HCT116 (cell line): ENCODE measurements around the gene CELSR3. TPM values are rescaled to one million over a fixed set of nuclear protein-coding genes. Genes with fewer than 3 reads are reported as not detected.

Source experiments
- ATAC-seq: fragments of 200-7000 bp; cut with Tn5 transposase; 2 replicates; pipeline ENCODE4 v1.9.1; 2020; ENCODE audit warnings: mild to moderate bottlenecking, moderate library complexity
- BruUV-seq: library from RNA; stranded (reverse); fragments of 400-500 nt; replicated peaks from 2 replicates; lab custom pipeline; 2021; lab: Mats Ljungman, UMichigan
- CTCF ChIA-PET: fragments of 300-600 bp; sonication (Branson Sonifier 250); formaldehyde crosslinking; loops from one replicate; lab custom pipeline; 2021; ENCODE audit warnings: antibody characterized with exemption; lab: Charles Lee
- POLR2A ChIA-PET: fragments of 300-600, 350-600 bp; sonication (Branson Sonifier 250); formaldehyde crosslinking; loops from one replicate; lab custom pipeline; 2021; ENCODE audit warnings: antibody characterized with exemption; lab: Charles Lee
- RAD21 ChIA-PET, 2 experiments: fragments of 300-600 bp; sonication (Branson Sonifier 250); formaldehyde crosslinking; loops; one replicate each; lab custom pipeline; 2023; ENCODE audit warnings: low total read pairs in 2 of 2; ENCODE audit not compliant: uncharacterized antibody in 2 of 2, unreplicated experiment in 2 of 2, low non-redundant PET in 1 of 2; lab: Charles Lee
- DNase-seq: peaks from one replicate; pipeline ENCODE4 v3.0.0-alpha.2; 2010; ENCODE audit warnings: low read depth, low spot score
- H2AFZ ChIP-seq: fragments of 200-600 bp; shearing (Covaris generic), sonication (generic); 2 replicates; pipeline ENCODE4 v1.6.1; 2017; ENCODE audit warnings: low read depth, mixed run types, mixed read lengths, antibody characterized with exemption, low read length; ENCODE audit not compliant: poor library complexity, severe bottlenecking
- H3K27ac ChIP-seq: 2 replicates; pipeline ENCODE4 v1.5.1; 2012; ENCODE audit warnings: low read depth, low read length
- H3K27me3 ChIP-seq: fragments of 200-600 bp; sonication (generic); 2 replicates; pipeline ENCODE4 v1.6.1; 2016; ENCODE audit warnings: mixed run types, low read length, mixed read lengths; ENCODE audit not compliant: insufficient read depth
- H3K36me3 ChIP-seq, 2 experiments: fragments of 200-500 bp in 1 of 2; fragments of 200-600 bp in 1 of 2; sonication (Bioruptor generic) in 1 of 2; sonication (generic) in 1 of 2; 2 replicates each; pipeline versions ENCODE4 v1.5.1 to v1.6.1; 2014 to 2016; ENCODE audit warnings: low read length in 2 of 2, inconsistent platforms in 1 of 2, mixed read lengths in 1 of 2, mixed run types in 1 of 2; ENCODE audit not compliant: insufficient read depth in 2 of 2, control insufficient read depth in 1 of 2
- H3K4me1 ChIP-seq, 2 experiments: fragments of 200-600 bp in 1 of 2; sonication (generic) in 1 of 2; 2 replicates each; pipeline versions ENCODE4 v1.5.1 to v1.6.1; 2012 to 2017; ENCODE audit warnings: low read length in 2 of 2, inconsistent platforms in 1 of 2, mild to moderate bottlenecking in 1 of 2, mixed read lengths in 1 of 2, mixed run types in 1 of 2, moderate library complexity in 1 of 2; ENCODE audit not compliant: insufficient read depth in 2 of 2, control insufficient read depth in 1 of 2
- H3K4me2 ChIP-seq: fragments of 200-600 bp; sonication (generic); 2 replicates; pipeline ENCODE4 v1.6.1; 2017; ENCODE audit warnings: mixed run types, low read length, mixed read lengths
- H3K4me3 ChIP-seq, 2 experiments: fragments of 200-600 bp in 1 of 2; sonication (generic) in 1 of 2; replicated peaks in 1 of 2; 2 replicates each; pipeline ENCODE4 v1.5.1; 2011 to 2016; ENCODE audit warnings: low read length in 2 of 2, control low read depth in 1 of 2, low read depth in 1 of 2, mild to moderate bottlenecking in 1 of 2, mixed read lengths in 1 of 2, mixed run types in 1 of 2
- H3K79me2 ChIP-seq: fragments of 200-600 bp; sonication (generic); 2 replicates; pipeline ENCODE4 v1.6.1; 2017; ENCODE audit warnings: mild to moderate bottlenecking, mixed run types, low read length, moderate library complexity, mixed read lengths; ENCODE audit not compliant: insufficient read depth
- H3K9ac ChIP-seq: fragments of 200-600 bp; sonication (generic); 2 replicates; pipeline ENCODE4 v1.6.1; 2016; ENCODE audit warnings: low read length, mixed read lengths
- H3K9me2 ChIP-seq: fragments of 200-600 bp; sonication (generic), shearing (Covaris generic); 2 replicates; pipeline ENCODE4 v1.6.1; 2017; ENCODE audit warnings: mixed run types, mild to moderate bottlenecking, moderate library complexity; ENCODE audit not compliant: insufficient read depth
- H3K9me3 ChIP-seq, 2 experiments: fragments of 200-500 bp in 1 of 2; fragments of 200-600 bp in 1 of 2; sonication (Bioruptor generic) in 1 of 2; sonication (generic) in 1 of 2; 2 replicates each; pipeline ENCODE4 v1.6.1; 2014 to 2017; ENCODE audit warnings: low read length in 2 of 2, mixed read lengths in 2 of 2, inconsistent platforms in 1 of 2, low read depth in 1 of 2, mild to moderate bottlenecking in 1 of 2, mixed run types in 1 of 2, moderate library complexity in 1 of 2; ENCODE audit not compliant: control insufficient read depth in 1 of 2, insufficient read depth in 1 of 2
- H4K20me1 ChIP-seq: fragments of 200-600 bp; sonication (generic), shearing (Covaris generic); 2 replicates; pipeline ENCODE4 v1.6.1; 2017; ENCODE audit warnings: mixed run types, mild to moderate bottlenecking, moderate library complexity; ENCODE audit not compliant: insufficient read depth
- ATF3 ChIP-seq: IDR thresholded peaks from 2 replicates; pipeline ENCODE4 v1.6.1; 2012
- CBX3 ChIP-seq: IDR thresholded peaks from 2 replicates; pipeline ENCODE4 v1.6.1; 2012; ENCODE audit warnings: low read depth
- CEBPB ChIP-seq: IDR thresholded peaks from 2 replicates; pipeline ENCODE4 v1.6.1; 2012; ENCODE audit warnings: low read depth
- CTCF ChIP-seq, 3 experiments: fragments of 200-600 bp in 1 of 3; sonication (generic) in 1 of 3; IDR thresholded peaks in 2 of 3; conservative IDR thresholded peaks in 1 of 3; 2 replicates each; pipeline ENCODE4 v1.5.1; 2012 to 2017; ENCODE audit warnings: low read depth in 2 of 3, low read length in 2 of 3, antibody characterized with exemption in 1 of 3, borderline replicate concordance in 1 of 3, control low read depth in 1 of 3, mild to moderate bottlenecking in 1 of 3, mixed read lengths in 1 of 3, mixed run types in 1 of 3, moderate library complexity in 1 of 3; ENCODE audit not compliant: insufficient read depth in 1 of 3
- EZH2phosphoT487 ChIP-seq: fragments of 200-600 bp; IDR thresholded peaks from 2 replicates; pipeline ENCODE4 v1.6.1; 2018; ENCODE audit warnings: antibody characterized with exemption, borderline replicate concordance
- FOSL1 ChIP-seq: IDR thresholded peaks from 2 replicates; pipeline ENCODE4 v1.6.1; 2012; ENCODE audit warnings: low read depth
- JUND ChIP-seq: IDR thresholded peaks from 2 replicates; pipeline ENCODE4 v1.6.1; 2012
- POLR2A ChIP-seq: IDR thresholded peaks from 2 replicates; pipeline ENCODE4 v1.7.0; 2011; ENCODE audit warnings: borderline replicate concordance; ENCODE audit not compliant: insufficient read depth, insufficient read length; ENCODE audit errors: extremely low read depth
- SP1 ChIP-seq: IDR thresholded peaks from 2 replicates; pipeline ENCODE4 v1.6.1; 2012; ENCODE audit warnings: low read depth
- TCF7L2 ChIP-seq: IDR thresholded peaks from 2 replicates; pipeline ENCODE4 v1.7.0; 2011; ENCODE audit warnings: borderline replicate concordance, inconsistent platforms; ENCODE audit not compliant: insufficient read depth, insufficient read length; ENCODE audit errors: extremely low read depth
- ZBTB33 ChIP-seq: IDR thresholded peaks from 2 replicates; pipeline ENCODE4 v1.6.1; 2011; ENCODE audit warnings: mild to moderate bottlenecking, low read length, moderate library complexity; ENCODE audit not compliant: insufficient replicate concordance; ENCODE audit errors: extremely low read depth
- ZNF274 ChIP-seq: fragments of 200-500 bp; sonication (Bioruptor generic); IDR thresholded peaks from 2 replicates; pipeline ENCODE4 v1.6.1; 2014; ENCODE audit warnings: mild to moderate bottlenecking, low read depth, low read length, inconsistent platforms
- intact Hi-C: fragments of 100-400 bp; cut with micrococcal nuclease; formaldehyde crosslinking; loops from 2 replicates; pipeline ENCODE4 v1.10.0; 2022
- total RNA-seq: library from RNA; stranded (reverse); gene quantifications from one replicate; pipeline ENCODE4 v1.2.1, GENCODE V29; 2021; ENCODE audit not compliant: unreplicated experiment

CELSR3 gene
- total RNA-seq, 1 experiment from 2014 or later, result 7.8 TPM

GRCh38 chr3:48692551-48692950, 29.9 kb upstream of the CELSR3 start:
- ChIA-PET RAD21 (no interaction called here), POLR2A (no interaction called here), CTCF (no interaction called here)
- no peak for DNase-seq
- no TSS peak for BruUV-seq
- ATAC-seq, result no peak
- Histone ChIP-seq H3K79me2 (peaks cover 65% of the 10 kb centered on the region), H3K9me2 (no peaks in the 10 kb centered on the region), H2AFZ (no peak overlapping the region), H3K4me3 (no peak overlapping the region), H3K27ac (no peak overlapping the region), H4K20me1 (peaks cover 11% of the 10 kb centered on the region; the same call in 1 of the 2 replicates), H3K4me2 (no peak overlapping the region), H3K27me3 (no peaks in the 10 kb centered on the region), H3K9ac (no peak overlapping the region), H3K4me1 (peaks cover 26 to 31% of the 10 kb centered on the region in 2 experiments), H3K9me3 (no peaks in the 10 kb centered on the region), H3K36me3 (peaks cover 51 to 71% of the 10 kb centered on the region in 2 experiments)
- intact Hi-C loops, result no loop called here
- TF ChIP-seq CEBPB (no peak), ZBTB33 (no peak), JUND (no peak), SP1 (no peak)

- no peak for ATAC-seq
- H3K36me3 ChIP-seq, result peaks cover 51 to 71% of the 10 kb centered on the region in 2 experiments
- ChIA-PET RAD21 (no interaction called here), POLR2A (no interaction called here), CTCF (interaction anchor here (0.7 kb wide), 1 partner anchor 98 kb away, joined by 3 read pairs; no protein-coding TSS in a partner anchor)
- peaks cover 11% of the 10 kb centered on the region; the same call in 1 of the 2 replicates for H4K20me1 ChIP-seq
- no peak for DNase-seq
- no peaks in the 10 kb centered on the region for H3K27me3 ChIP-seq
- no peak overlapping the region for H3K4me3 ChIP-seq
- H3K79me2 ChIP-seq, result peaks cover 49% of the 10 kb centered on the region
- BruUV-seq, result no TSS peak
- H3K4me2 ChIP-seq, result no peak overlapping the region
- no peak overlapping the region for H2AFZ ChIP-seq
- intact Hi-C loops, result no loop called here
- H3K9me2 ChIP-seq, result no peaks in the 10 kb centered on the region
- no peak overlapping the region for H3K27ac ChIP-seq
- no peaks in the 10 kb centered on the region for H3K9me3 ChIP-seq
- H3K4me1 ChIP-seq, result peaks cover 17 to 21% of the 10 kb centered on the region in 2 experiments
- no peak overlapping the region for H3K9ac ChIP-seq
- TF ChIP-seq POLR2A, result no peak
- TF ChIP-seq CTCF (IDR thresholded peaks at IDR 0.05 in 2 of 3, conservative IDR thresholded peaks at IDR 0.05 in 1 of 3; ENCODE audit: borderline replicate concordance in 1 of 3, insufficient read depth in 1 of 3, low read depth in 2 of 3, low read length in 2 of 3), result no peak
- no peak for TF ChIP-seq ZNF274
- no peak for TF ChIP-seq ATF3
- TF ChIP-seq ZBTB33, result no peak
- no peak for TF ChIP-seq FOSL1
- no peak for TF ChIP-seq CEBPB
- no peak for TF ChIP-seq JUND
- TF ChIP-seq CBX3, result no peak
- TF ChIP-seq SP1, result no peak
- no peak for TF ChIP-seq TCF7L2
- no peak for TF ChIP-seq EZH2phosphoT487
These were observed 28.3 kb upstream of the CELSR3 start for GRCh38 chr3:48690846-48691458.
